GM19043 (cell line): ENCODE results near the gene SYT2.

Source experiments
- ATAC-seq: cut with Tn5 transposase; IDR thresholded peaks from one replicate; pipeline ENCODE4 v1.9.1; 2021; ENCODE audit warnings: low read depth; ENCODE audit not compliant: unreplicated experiment

Gene SYT2

GRCh38 chr1:202680586-202681352 is 29.5 kb downstream of the SYT2 start:
- no peak for ATAC-seq

- no peak for ATAC-seq
Measured at GRCh38 chr1:202679406-202680177, 30.7 kb downstream of the SYT2 start.

- ATAC-seq = no peak
Measured at GRCh38 chr1:202677433-202677832, 32.8 kb downstream of the SYT2 start.

- ATAC-seq = no peak
Measured at GRCh38 chr1:202673531-202673930, 36.7 kb downstream of the SYT2 start.

- no peak for ATAC-seq
Measured at GRCh38 chr1:202671399-202671798, 38.9 kb downstream of the SYT2 start.

- no peak for ATAC-seq
Measured at GRCh38 chr1:202665417-202665816, 44.8 kb downstream of the SYT2 start.

GRCh38 chr1:202664083-202664482 is 46.2 kb downstream of the SYT2 start:
- ATAC-seq = no peak

GRCh38 chr1:202663131-202663530 is 47.1 kb downstream of the SYT2 start:
- no peak for ATAC-seq

GRCh38 chr1:202662081-202662480 is 48.2 kb downstream of the SYT2 start:
- no peak for ATAC-seq

GRCh38 chr1:202661136-202661845 is 49.0 kb downstream of the SYT2 start:
- ATAC-seq = no peak

- no peak for ATAC-seq
Measured at GRCh38 chr1:202659974-202660373, 50.3 kb downstream of the SYT2 start.

GRCh38 chr1:202659541-202659940 is 50.7 kb downstream of the SYT2 start:
- ATAC-seq = no peak

GRCh38 chr1:202658769-202659168 is 51.5 kb downstream of the SYT2 start:
- ATAC-seq = no peak

- no peak for ATAC-seq
Measured at GRCh38 chr1:202658251-202658759, 51.9 kb downstream of the SYT2 start.

GRCh38 chr1:202656951-202657646 is 53.2 kb downstream of the SYT2 start:
- no peak for ATAC-seq

GRCh38 chr1:202656057-202656456 is 54.2 kb downstream of the SYT2 start:
- no peak for ATAC-seq

- no peak for ATAC-seq
Measured at GRCh38 chr1:202654079-202654478, 56.2 kb downstream of the SYT2 start.

- no peak for ATAC-seq
Measured at GRCh38 chr1:202649553-202650392, 60.5 kb downstream of the SYT2 start.

- no peak for ATAC-seq
Measured at GRCh38 chr1:202648605-202649226, 61.5 kb downstream of the SYT2 start.
